ENCODE measurements around the gene ACACA.
"Not testable (repeated sequence)": the region's sequence is repeated elsewhere in the genome, so short reads cannot be mapped to it uniquely, and the experiment has no call there.

The ACACA gene

GRCh38 chr17:37096071-37096470 is 310.6 kb downstream of the ACACA start:
- DNase-seq (no peak), ATAC-seq (no peak)

GRCh38 chr17:37094391-37094790 is 312.2 kb downstream of the ACACA start:
- ATAC-seq = no peak
- DNase-seq = no peak

DNA sequence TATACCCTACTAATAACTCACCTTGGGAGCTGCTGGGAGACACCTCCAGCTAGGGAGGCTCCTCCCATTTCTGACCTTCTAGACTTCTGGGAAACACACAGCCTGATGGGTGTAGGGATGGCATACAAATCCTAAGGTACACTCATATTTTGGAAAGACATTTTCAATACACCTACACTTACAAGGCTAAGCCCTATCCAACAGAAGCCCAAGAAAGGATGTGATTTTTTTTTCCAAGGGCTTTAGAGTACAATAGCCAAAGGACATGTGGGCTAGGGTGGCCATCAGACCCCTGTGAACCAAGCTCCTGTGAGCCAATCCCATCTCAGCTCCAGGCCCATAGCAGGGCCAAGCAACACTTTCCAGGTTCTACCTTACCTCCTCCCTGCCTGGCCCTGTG is 313.9 kb downstream of the ACACA start:
- no peak for DNase-seq
- no peak for ATAC-seq

- peak; percentile 31 for ATAC-seq
- no peak for DNase-seq
These were observed 314.6 kb downstream of the ACACA start for GRCh38 chr17:37092071-37092470.

DNA sequence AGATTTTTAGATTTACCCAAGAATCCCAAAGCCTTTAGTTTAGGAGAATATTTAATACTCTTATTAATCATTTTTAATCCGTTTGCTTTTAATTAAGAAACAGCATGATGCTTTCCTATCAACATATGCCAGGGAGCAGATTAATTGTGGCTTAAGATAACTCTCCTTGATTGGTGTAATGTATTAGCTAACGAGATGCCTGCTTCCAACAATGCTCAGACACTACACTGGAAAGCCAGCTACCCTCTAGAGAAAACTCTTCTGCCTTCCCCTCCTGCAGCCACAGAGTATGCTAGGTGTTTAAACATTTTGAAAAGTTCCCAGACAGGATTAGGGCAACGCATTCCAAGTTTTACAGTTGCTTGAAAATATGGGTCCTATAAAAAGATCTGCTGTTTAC is 315.7 kb downstream of the ACACA start:
- DNase-seq = no peak
- ATAC-seq = no peak

- DNase-seq (peak; percentile 18), ATAC-seq (peak; percentile 82)
These were observed 316.7 kb downstream of the ACACA start for GRCh38 chr17:37089956-37090355.

- ATAC-seq (no peak), DNase-seq (no peak)
These were observed 317.7 kb downstream of the ACACA start for GRCh38 chr17:37088913-37089312.

DNA sequence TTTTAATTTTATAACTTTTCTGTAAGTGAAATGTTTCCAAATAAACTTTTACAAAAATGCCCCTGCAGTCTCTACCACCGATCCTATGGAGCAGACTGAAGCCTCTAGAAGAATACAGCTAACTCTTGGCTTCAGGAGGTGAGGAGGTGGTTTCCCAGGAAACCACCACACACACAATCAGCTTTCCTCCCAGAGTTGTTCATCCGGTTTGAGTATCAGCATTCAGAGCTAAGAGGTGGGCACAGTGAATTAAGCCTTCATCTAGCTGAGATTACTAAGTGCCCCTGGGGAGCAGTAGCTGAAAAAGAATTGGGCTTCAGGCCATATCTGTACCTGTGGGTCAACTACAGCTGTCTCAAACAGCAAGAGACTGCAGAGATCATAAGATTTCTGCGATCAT is 318.2 kb downstream of the ACACA start:
- DNase-seq = no peak
- ATAC-seq = peak; percentile 14

GRCh38 chr17:37087683-37088082 is 319.0 kb downstream of the ACACA start:
- DNase-seq (no peak), ATAC-seq (no peak)

GRCh38 chr17:37086948-37087347 is 319.7 kb downstream of the ACACA start:
- no peak for DNase-seq

DNA sequence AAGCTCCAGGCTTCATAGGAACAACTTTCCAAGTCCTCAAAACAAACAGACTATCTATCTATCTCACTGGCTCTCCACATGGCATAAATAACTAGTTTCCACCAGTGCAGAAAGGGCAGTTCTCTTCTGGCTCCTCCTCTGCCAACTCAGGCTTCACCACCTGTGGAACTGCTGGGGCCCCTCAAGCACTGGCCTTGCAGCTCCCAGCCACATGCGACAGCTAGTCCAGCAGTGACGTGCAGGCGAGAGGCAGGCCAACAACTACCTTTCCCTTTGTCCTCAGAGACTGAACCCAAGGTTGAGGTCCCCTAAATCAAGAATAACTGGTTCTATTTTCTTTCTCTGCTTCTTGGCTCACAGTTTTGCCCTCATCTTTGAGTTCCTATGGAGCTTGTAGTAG is 320.3 kb downstream of the ACACA start:
- DNase-seq (no peak), ATAC-seq (no peak)

More at GRCh38 chr17:37086948-37087347, 319.7 kb downstream of the ACACA start:
- no peak for ATAC-seq

GRCh38 chr17:37084372-37084771 is 322.3 kb downstream of the ACACA start:
- DNase-seq = no peak
- no peak for ATAC-seq

DNA sequence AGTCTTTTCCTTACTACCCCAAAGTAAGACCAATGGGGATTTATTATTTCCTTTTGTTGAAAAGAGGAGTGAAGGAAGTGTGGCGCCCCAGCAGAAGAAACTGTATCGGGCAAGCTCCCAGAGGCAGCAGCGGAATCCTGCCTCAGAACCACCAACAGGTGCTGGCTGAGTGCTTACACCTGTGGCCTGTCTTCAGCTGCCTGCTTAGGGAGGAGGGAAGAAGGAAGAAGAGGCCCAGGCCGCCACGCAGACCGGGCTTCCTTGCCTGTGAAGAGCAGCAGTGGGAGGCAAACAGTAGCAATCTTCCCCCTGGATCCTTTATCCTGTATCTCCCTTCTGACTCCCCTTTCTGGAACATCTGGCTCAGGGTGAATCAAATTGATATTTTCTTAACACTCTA is 323.2 kb downstream of the ACACA start:
- ATAC-seq = no peak

GRCh38 chr17:37082985-37083384 is 323.7 kb downstream of the ACACA start:
- ATAC-seq = peak; percentile 14

More for the DNA sequence above, 323.2 kb downstream of the ACACA start:
- no peak for DNase-seq

GRCh38 chr17:37082311-37082860 is 324.2 kb downstream of the ACACA start:
- no peak for DNase-seq
- no peak for ATAC-seq

More at GRCh38 chr17:37082985-37083384, 323.7 kb downstream of the ACACA start:
- no peak for DNase-seq

DNA sequence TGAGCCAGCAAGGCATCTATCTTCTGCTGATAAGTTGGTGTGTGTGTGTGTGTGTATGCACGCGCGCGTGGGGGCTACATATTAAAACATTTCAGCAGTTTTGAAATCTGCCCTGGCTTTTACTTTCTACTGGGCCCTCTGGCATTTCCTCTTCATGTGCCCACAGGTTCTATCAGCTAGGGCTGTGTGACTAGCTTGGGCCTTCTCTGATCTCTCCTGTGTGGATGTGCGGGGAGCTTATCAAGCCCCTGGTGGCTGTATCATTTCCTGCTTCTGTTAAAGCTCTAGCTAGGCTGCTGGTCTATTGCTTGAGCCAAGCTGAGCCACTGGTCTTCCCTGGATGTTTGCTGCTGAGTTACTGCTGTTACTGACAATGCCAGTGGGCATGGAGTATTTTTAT is 325.3 kb downstream of the ACACA start:
- DNase-seq (no peak), ATAC-seq (peak; percentile 32)

GRCh38 chr17:37079735-37080134 is 326.9 kb downstream of the ACACA start:
- ATAC-seq (no peak), DNase-seq (no peak)

GRCh38 chr17:37079065-37079708 is 327.4 kb downstream of the ACACA start:
- no peak for ATAC-seq

DNA sequence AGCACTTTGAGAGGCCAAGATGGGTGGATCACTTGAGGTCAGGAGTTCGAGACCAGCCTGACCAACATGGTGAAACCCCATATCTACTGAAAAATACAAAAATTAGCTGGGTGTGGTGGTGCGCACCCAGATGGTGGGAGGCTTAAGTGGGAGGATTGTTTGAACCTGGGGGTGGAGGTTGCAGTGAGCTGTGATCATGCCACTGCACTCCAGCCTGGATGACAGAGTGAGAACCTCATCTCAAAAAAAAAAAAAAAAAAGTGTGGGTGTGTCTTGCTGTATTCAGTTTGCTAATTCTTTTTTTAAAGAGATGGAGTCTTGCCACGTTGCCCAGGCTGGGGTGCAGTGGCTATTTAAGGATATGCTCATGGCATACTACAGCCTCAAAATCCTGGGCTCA is 333.2 kb downstream of the ACACA start:
- ATAC-seq, DNase-seq: not testable (repeated sequence)

More at GRCh38 chr17:37079065-37079708, 327.4 kb downstream of the ACACA start:
- DNase-seq = no peak

GRCh38 chr17:37069087-37069486 is 337.5 kb downstream of the ACACA start:
- DNase-seq (no peak), ATAC-seq (no peak)

- ATAC-seq (no peak), DNase-seq (no peak)
These were observed 338.4 kb downstream of the ACACA start for GRCh38 chr17:37068266-37068665.

DNA sequence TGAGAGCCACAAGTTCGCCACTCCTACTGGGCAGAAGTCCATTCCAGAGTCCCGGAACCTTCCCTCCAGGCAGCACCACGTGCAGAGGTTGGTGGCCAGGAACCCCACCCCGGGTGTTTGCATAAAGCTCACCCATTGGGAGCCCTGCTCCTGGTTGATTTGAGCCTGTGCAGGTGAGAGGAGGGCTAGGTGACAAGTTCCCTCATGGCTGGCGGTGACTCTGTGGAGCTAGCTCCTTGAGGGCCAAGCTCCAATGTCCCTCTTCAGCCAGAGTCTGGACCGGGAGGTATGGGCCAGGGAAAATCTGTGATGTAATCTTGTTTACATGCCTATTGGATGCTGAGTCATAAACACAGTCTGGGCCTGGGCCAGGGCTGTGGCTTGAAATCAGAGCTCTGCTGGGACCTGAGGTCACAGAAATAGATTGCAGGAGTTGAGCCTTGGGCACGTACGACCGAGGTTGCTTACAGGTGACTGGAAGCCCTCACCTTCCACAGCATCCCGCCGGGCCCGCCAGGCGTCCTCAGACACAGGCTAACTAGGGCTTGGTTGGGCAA is 339.0 kb downstream of the ACACA start:
- ATAC-seq = no peak
- no peak for DNase-seq

- ATAC-seq (no peak), DNase-seq (no peak)
These were observed 340.0 kb downstream of the ACACA start for GRCh38 chr17:37066322-37067255.
